PFSK-1 (cell line): ENCODE data around the gene SLC13A5.

Experiments used
- FOXP2 ChIP-seq: optimal IDR thresholded peaks from 2 replicates; pipeline ENCODE3; 2011; ENCODE audit warnings: borderline replicate concordance, control low read depth, inconsistent platforms; ENCODE audit not compliant: insufficient read depth; ENCODE audit errors: extremely low read length, extremely low read depth
- POLR2AphosphoS5 ChIP-seq: IDR thresholded peaks from 2 replicates; pipeline ENCODE4 v1.6.1; 2012; ENCODE audit warnings: low read depth, mild to moderate bottlenecking, control low read depth, low read length, moderate library complexity
- SIN3A ChIP-seq: IDR thresholded peaks from 2 replicates; pipeline ENCODE4 v1.6.1; 2012; ENCODE audit warnings: mild to moderate bottlenecking, low read length, moderate library complexity, borderline replicate concordance; ENCODE audit not compliant: insufficient read depth
- TAF1 ChIP-seq: IDR thresholded peaks from 2 replicates; pipeline ENCODE4 v1.6.1; 2012; ENCODE audit warnings: low read length, control low read depth, borderline replicate concordance; ENCODE audit not compliant: insufficient read depth
- TF ChIP-seq, protein P1 (sequence below), 2 experiments: IDR thresholded peaks; 2 replicates each; pipeline versions ENCODE4 v1.6.1 to v1.8.0; 2011 to 2012; ENCODE audit warnings: low read depth in 2 of 2, low read length in 2 of 2, control low read depth in 1 of 2, inconsistent platforms in 1 of 2, mild to moderate bottlenecking in 1 of 2, moderate library complexity in 1 of 2; ENCODE audit not compliant: insufficient read depth in 1 of 2

Gene SLC13A5

DNA sequence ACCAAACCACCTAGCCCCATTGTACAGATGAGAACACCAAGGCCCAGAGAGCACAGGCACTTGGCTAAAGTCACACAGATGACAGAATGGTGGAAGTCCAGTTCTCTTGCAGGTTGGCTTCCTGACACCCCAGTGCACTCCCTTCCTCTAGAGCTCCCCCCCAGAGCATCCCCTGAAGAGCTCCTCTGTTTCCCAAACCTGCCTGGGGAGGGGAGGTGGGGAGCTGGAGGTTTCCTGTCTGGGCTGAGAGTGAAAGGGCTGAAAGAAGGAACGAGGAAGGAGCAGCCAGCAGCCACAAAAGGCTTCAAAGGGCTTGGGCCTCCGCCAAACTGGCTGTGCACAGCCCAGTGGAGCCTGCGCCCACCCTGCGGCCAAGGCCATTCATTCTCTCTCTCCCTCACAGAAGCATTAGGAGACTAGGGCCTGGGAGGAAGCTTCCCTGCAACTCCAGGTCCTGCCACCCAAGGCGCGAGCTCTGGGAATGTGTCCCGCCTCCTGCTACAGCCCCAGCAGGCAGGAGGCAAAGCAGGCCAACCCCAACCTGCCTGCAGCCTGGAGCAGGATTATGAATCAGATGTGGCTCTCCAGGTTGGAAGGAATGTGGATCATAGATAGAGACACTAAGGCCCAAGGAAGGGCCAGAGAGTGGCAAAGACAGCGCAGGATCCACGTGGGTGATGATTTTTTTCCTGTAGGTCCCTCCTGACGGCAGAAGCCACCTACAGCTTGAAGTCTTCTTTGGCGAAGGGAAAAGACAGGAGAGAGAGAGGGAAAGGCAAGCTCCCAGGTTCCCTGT, 913 bp downstream of the SLC13A5 start:
- TF ChIP-seq, protein P1, sequence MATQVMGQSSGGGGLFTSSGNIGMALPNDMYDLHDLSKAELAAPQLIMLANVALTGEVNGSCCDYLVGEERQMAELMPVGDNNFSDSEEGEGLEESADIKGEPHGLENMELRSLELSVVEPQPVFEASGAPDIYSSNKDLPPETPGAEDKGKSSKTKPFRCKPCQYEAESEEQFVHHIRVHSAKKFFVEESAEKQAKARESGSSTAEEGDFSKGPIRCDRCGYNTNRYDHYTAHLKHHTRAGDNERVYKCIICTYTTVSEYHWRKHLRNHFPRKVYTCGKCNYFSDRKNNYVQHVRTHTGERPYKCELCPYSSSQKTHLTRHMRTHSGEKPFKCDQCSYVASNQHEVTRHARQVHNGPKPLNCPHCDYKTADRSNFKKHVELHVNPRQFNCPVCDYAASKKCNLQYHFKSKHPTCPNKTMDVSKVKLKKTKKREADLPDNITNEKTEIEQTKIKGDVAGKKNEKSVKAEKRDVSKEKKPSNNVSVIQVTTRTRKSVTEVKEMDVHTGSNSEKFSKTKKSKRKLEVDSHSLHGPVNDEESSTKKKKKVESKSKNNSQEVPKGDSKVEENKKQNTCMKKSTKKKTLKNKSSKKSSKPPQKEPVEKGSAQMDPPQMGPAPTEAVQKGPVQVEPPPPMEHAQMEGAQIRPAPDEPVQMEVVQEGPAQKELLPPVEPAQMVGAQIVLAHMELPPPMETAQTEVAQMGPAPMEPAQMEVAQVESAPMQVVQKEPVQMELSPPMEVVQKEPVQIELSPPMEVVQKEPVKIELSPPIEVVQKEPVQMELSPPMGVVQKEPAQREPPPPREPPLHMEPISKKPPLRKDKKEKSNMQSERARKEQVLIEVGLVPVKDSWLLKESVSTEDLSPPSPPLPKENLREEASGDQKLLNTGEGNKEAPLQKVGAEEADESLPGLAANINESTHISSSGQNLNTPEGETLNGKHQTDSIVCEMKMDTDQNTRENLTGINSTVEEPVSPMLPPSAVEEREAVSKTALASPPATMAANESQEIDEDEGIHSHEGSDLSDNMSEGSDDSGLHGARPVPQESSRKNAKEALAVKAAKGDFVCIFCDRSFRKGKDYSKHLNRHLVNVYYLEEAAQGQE (IDR thresholded peaks at IDR 0.05; ENCODE audit: insufficient read depth in 1 of 2, low read depth in 2 of 2, low read length in 2 of 2): no peak
- TF ChIP-seq TAF1 (no peak), POLR2AphosphoS5 (no peak), SIN3A (no peak), FOXP2 (no peak)

DNA sequence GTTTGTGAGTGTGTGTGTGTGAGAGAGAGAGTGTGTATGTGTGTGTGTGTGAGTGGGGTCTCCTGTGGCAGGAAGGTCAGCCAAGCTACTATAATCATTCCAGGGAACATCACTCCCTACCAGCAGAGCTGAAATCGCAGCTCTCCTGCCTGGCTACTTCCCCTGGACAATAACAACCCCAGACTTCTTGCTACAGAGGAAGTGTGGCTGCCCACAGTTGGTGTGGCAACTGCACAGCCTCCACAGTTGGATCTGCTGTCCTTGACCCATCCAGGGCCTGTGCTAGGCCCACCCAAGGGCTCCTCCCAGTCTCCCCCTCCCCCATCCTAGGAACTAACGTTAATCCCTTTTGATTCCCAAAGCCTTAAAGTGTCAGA, 1.5 kb downstream of the SLC13A5 start:
- TF ChIP-seq TAF1 (no peak), SIN3A (no peak), POLR2AphosphoS5 (no peak)

DNA sequence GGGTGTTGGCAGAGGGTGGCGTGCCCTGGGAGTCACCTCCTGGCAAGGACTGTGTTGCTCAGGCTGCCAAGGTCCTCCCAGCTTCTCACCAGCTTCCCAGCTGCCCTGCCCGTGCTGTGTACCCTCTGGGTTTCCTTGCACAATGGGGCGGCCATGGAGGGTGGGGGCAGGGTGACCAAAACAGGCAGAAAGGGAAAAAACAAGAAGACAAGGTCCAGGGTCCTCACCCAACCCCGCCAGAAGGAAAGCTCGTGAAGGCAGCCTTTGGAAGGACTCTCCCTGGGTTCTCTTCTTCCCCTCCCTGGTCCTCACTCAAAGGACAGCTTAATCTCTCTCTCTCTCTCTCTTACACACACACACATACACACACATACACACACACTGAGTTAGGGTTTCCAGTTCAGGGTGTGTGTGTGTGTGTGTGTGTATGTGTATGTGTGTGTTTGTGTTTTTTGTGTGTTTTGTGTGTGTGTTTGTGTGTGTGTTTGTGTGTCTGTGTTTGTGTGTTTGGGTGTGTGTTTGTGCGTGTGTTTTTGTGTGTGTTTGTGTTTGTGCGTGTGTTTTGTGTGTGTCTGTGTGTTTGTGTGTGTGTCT, 2.0 kb downstream of the SLC13A5 start:
- TF ChIP-seq TAF1 (no peak), SIN3A (no peak), FOXP2 (no peak), POLR2AphosphoS5 (no peak)
- TF ChIP-seq, protein P1 (IDR thresholded peaks at IDR 0.05; ENCODE audit: insufficient read depth in 1 of 2, low read depth in 2 of 2, low read length in 2 of 2): no peak

DNA sequence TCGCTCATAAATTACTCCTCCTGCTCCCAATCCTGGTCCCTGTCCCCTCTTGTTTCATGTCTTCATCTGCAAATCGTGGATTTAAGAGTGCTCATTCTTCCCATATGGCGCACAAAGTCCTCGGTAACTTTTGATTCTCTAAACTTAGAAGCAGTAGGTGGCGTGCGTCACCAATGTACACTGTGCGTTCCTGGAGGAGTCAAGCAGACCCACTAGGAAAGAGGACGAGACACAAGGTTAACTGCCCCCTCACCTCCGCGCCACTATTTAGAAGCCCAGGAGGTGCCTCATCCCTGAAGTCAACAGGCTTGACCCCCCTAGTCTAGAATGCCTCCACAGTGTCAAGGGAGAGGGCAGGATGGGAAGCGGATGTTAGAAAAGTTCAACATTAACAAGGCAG, 2.9 kb downstream of the SLC13A5 start:
- TF ChIP-seq FOXP2 (no peak), POLR2AphosphoS5 (no peak), SIN3A (no peak), TAF1 (no peak)
- TF ChIP-seq, protein P1 (IDR thresholded peaks at IDR 0.05; ENCODE audit: insufficient read depth in 1 of 2, low read depth in 2 of 2, low read length in 2 of 2): no peak

DNA sequence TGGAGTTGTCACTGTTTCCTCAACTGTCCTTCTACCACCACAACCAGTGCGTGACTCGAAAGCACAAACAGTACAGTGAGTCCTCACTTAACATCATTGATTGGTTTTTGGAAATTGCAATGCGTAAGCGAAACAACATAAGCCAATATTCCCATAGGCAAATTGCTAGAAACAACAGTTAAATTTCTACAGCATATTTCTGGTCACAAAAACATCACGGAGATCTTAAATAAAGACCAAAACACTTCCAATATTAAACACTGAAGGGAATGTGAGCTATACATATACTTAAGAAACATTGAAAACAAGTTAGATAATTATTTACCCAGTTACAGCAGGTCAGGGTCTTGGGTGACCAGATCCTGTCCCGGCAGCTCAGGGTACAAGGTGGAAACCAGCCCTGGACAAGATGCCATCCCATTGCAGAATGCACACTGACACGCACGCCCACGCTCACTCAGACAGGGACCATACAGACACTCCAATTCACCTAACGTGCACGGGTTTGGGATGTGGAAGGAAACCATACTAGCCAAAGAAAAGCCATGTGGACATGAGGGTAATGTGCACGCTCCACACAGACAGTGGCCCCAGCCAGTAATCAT, 4.7 kb downstream of the SLC13A5 start:
- TF ChIP-seq FOXP2 (no peak), SIN3A (no peak), TAF1 (no peak), POLR2AphosphoS5 (no peak)
- TF ChIP-seq, protein P1 (IDR thresholded peaks at IDR 0.05; ENCODE audit: insufficient read depth in 1 of 2, low read depth in 2 of 2, low read length in 2 of 2): no peak
